ENCODE measurements around the gene SPTBN2. TPM values are rescaled to one million over a fixed set of nuclear protein-coding genes. Genes with fewer than 3 reads are reported as not detected.

The SPTBN2 gene
- total RNA-seq, 1 experiment from 2014 or later, result 40.7 TPM

GRCh38 chr11:66715346-66716085, 13.5 kb downstream of the SPTBN2 start:
- DNase-seq (ENCODE audit: low spot score), result no peak
- Mint-ChIP-seq H3K27me3 (ENCODE audit: low read depth) (no peaks in the 10 kb centered on the region), H3K9me3 (no peaks in the 10 kb centered on the region), H3K27ac (no peak overlapping the region), H3K36me3 (peaks cover 26% of the 10 kb centered on the region), H3K4me1 (peaks cover 31% of the 10 kb centered on the region), H3K4me3 (no peak overlapping the region)
- POLR2A ChIA-PET, result interaction anchor here (0.7 kb wide), 1 partner anchor 18 kb away, joined by 3 read pairs; no protein-coding TSS in a partner anchor
- no peak for ATAC-seq
- TF ChIP-seq ETV6 (CRISPR knock-in tag; IDR thresholded peaks at IDR 0.05) (no peak), ZMAT4 (CRISPR knock-in tag; IDR thresholded peaks at IDR 0.05) (no peak), ZSCAN18 (CRISPR knock-in tag; IDR thresholded peaks at IDR 0.05) (no peak), ZNF317 (CRISPR knock-in tag; IDR thresholded peaks at IDR 0.05; ENCODE audit: borderline replicate concordance, low read depth) (no peak), PREB (CRISPR knock-in tag; IDR thresholded peaks at IDR 0.05; ENCODE audit: borderline replicate concordance) (no peak)
- TF ChIP-seq, protein P1, sequence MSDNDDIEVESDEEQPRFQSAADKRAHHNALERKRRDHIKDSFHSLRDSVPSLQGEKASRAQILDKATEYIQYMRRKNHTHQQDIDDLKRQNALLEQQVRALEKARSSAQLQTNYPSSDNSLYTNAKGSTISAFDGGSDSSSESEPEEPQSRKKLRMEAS (CRISPR knock-in tag; IDR thresholded peaks at IDR 0.05), result no peak
- TF ChIP-seq, protein P2, sequence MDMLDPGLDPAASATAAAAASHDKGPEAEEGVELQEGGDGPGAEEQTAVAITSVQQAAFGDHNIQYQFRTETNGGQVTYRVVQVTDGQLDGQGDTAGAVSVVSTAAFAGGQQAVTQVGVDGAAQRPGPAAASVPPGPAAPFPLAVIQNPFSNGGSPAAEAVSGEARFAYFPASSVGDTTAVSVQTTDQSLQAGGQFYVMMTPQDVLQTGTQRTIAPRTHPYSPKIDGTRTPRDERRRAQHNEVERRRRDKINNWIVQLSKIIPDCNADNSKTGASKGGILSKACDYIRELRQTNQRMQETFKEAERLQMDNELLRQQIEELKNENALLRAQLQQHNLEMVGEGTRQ (CRISPR knock-in tag; IDR thresholded peaks at IDR 0.05), result no peak
- CTCF ChIA-PET, result interaction anchor here (0.9 kb wide), 1 partner anchor 21 kb away, joined by 4 read pairs; no protein-coding TSS in a partner anchor

- Mint-ChIP-seq H3K4me3 (no peak overlapping the region), H3K36me3 (peaks cover 30% of the 10 kb centered on the region), H3K27me3 (ENCODE audit: low read depth) (no peaks in the 10 kb centered on the region), H3K9me3 (no peaks in the 10 kb centered on the region), H3K4me1 (peaks cover 15% of the 10 kb centered on the region), H3K27ac (no peak overlapping the region; the same call in 1 of the 2 replicates)
- TF ChIP-seq NFE2L1 (CRISPR knock-in tag; IDR thresholded peaks at IDR 0.05), result no peak
- no peak for TF ChIP-seq ZNF138 (CRISPR knock-in tag; conservative IDR thresholded peaks at IDR 0.05)
- no peak for TF ChIP-seq CREM (CRISPR knock-in tag; IDR thresholded peaks at IDR 0.05)
- no peak for TF ChIP-seq EMX1 (CRISPR knock-in tag; IDR thresholded peaks at IDR 0.05)
- POLR2A ChIA-PET, result no interaction called here
- DNase-seq (ENCODE audit: low spot score) (no peak), ATAC-seq (no peak)
- CTCF ChIA-PET, result no interaction called here
Observed at GRCh38 chr11:66713746-66714480, 15.1 kb downstream of the SPTBN2 start.

DNA sequence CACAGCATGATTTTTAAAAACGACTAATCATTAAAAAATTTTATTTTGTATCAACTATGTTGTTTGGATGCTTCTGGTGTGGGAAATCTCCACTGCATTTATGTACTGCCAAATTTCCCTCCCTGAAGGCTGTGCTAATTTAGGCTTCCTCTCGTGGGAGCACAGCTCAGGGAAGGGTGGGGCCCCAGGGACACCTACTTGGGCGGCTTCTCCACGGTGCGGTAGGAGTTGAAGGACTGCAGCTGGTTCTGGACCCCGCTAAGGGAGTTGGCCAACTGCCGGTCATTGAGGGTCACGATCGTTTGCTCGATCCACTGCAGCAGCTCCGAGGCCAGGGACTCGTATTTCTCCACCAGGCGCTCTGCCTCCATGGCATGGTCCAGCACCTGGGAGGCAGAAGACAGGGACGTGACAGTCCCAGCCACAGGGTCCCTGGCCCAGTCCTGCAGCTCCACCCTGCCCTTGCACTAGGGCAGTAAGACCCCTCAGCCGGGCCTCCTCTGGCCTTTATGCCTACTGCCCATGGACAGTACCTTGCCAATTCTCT, 18.6 kb downstream of the SPTBN2 start:
- Mint-ChIP-seq H3K27ac (no peak overlapping the region), H3K27me3 (ENCODE audit: low read depth) (no peaks in the 10 kb centered on the region), H3K4me3 (no peak overlapping the region), H3K36me3 (peaks cover 49% of the 10 kb centered on the region), H3K4me1 (no peaks in the 10 kb centered on the region), H3K9me3 (no peaks in the 10 kb centered on the region)
- ChIA-PET POLR2A (no interaction called here), CTCF (interaction anchor here (1.0 kb wide), 1 partner anchor 16 kb away, joined by 3 read pairs; no protein-coding TSS in a partner anchor)
- no peak for TF ChIP-seq ZNF317 (CRISPR knock-in tag; IDR thresholded peaks at IDR 0.05; ENCODE audit: borderline replicate concordance, low read depth)
- TF ChIP-seq ZNF416 (CRISPR knock-in tag; IDR thresholded peaks at IDR 0.05), result no peak
- TF ChIP-seq, protein P1 (CRISPR knock-in tag; IDR thresholded peaks at IDR 0.05), result no peak
- no peak for TF ChIP-seq FOXK1 (CRISPR knock-in tag; IDR thresholded peaks at IDR 0.05)
- no peak for TF ChIP-seq MYBL2 (CRISPR knock-in tag; IDR thresholded peaks at IDR 0.05)
- no peak for TF ChIP-seq CREB1 (CRISPR knock-in tag; IDR thresholded peaks at IDR 0.05)
- TF ChIP-seq FOXP1 (CRISPR knock-in tag; IDR thresholded peaks at IDR 0.05; ENCODE audit: borderline replicate concordance), result no peak
- no peak for TF ChIP-seq GTF2I (CRISPR knock-in tag; conservative IDR thresholded peaks at IDR 0.05)
- no peak for TF ChIP-seq ZMAT4 (CRISPR knock-in tag; IDR thresholded peaks at IDR 0.05)
- no peak for ATAC-seq
- DNase-seq (ENCODE audit: low spot score), result no peak

Data from WTC11 (cell line).